Globus pallidus (tissue), 1 donor: ENCODE measurements around the gene ALPK3.

ENCODE experiments used
- DNase-seq: peaks from one replicate; pipeline ENCODE4 v3.0.0-alpha.2; 2015; ENCODE audit warnings: low spot score

ALPK3 gene

GRCh38 chr15:84816694-84817465 lies at the start of gene ALPK3:
ALPK3 (plus strand) TSS chr15:84817356; CDS start chr15:84817453, 97 bp downstream.
- DNase-seq, result no peak

- DNase-seq, result no peak
Measured at GRCh38 chr15:84772031-84772430, 45.1 kb upstream of the ALPK3 start.

- DNase-seq, result no peak
Measured at GRCh38 chr15:84772467-84772866, 44.7 kb upstream of the ALPK3 start.

- no peak for DNase-seq
Measured at GRCh38 chr15:84773716-84774115, 43.4 kb upstream of the ALPK3 start.

GRCh38 chr15:84775867-84776449 lies 41.2 kb upstream of the ALPK3 start:
- DNase-seq, result no peak

- no peak for DNase-seq
Measured at GRCh38 chr15:84778194-84778593, 39.0 kb upstream of the ALPK3 start.

- DNase-seq, result no peak
Measured at GRCh38 chr15:84780492-84780891, 36.7 kb upstream of the ALPK3 start.

GRCh38 chr15:84781495-84781894 lies 35.7 kb upstream of the ALPK3 start:
- DNase-seq, result no peak

GRCh38 chr15:84782346-84782745 lies 34.8 kb upstream of the ALPK3 start:
- DNase-seq, result no peak

GRCh38 chr15:84783493-84784251 lies 33.5 kb upstream of the ALPK3 start:
- no peak for DNase-seq

GRCh38 chr15:84784262-84784661 lies 32.9 kb upstream of the ALPK3 start:
- no peak for DNase-seq

GRCh38 chr15:84785053-84785452 lies 32.1 kb upstream of the ALPK3 start:
- DNase-seq, result no peak

GRCh38 chr15:84788500-84788899 lies 28.7 kb upstream of the ALPK3 start:
- no peak for DNase-seq

- DNase-seq, result no peak
Measured at GRCh38 chr15:84789762-84790161, 27.4 kb upstream of the ALPK3 start.

- DNase-seq, result no peak
Measured at GRCh38 chr15:84790676-84791075, 26.5 kb upstream of the ALPK3 start.

GRCh38 chr15:84791763-84792162 lies 25.4 kb upstream of the ALPK3 start:
- DNase-seq, result no peak

- no peak for DNase-seq
Measured at GRCh38 chr15:84793431-84794161, 23.6 kb upstream of the ALPK3 start.

- no peak for DNase-seq
Measured at GRCh38 chr15:84794162-84794547, 23.0 kb upstream of the ALPK3 start.

- DNase-seq, result no peak
Measured at GRCh38 chr15:84795186-84795585, 22.0 kb upstream of the ALPK3 start.

- no peak for DNase-seq
Measured at GRCh38 chr15:84797212-84797611, 19.9 kb upstream of the ALPK3 start.

- no peak for DNase-seq
Measured at GRCh38 chr15:84797801-84798200, 19.4 kb upstream of the ALPK3 start.

- DNase-seq, result no peak
Measured at GRCh38 chr15:84798436-84798946, 18.7 kb upstream of the ALPK3 start.
